IMR-90 (cell line): Measurements from ENCODE around the gene GLCE. TPM values are rescaled to one million over a fixed set of nuclear protein-coding genes. Genes with fewer than 3 reads are reported as not detected.

Experiments
- ATAC-seq: fragments of 200-7000 bp; cut with Tn5 transposase; 2 replicates; pipeline ENCODE4 v1.9.1; 2020; ENCODE audit warnings: low read depth, mild to moderate bottlenecking, moderate library complexity
- BruUV-seq: library from RNA; stranded (reverse); fragments of 400-500 nt; replicated peaks from 2 replicates; lab custom pipeline; 2021; lab: Mats Ljungman, UMichigan
- CTCF ChIA-PET: fragments of 300-600 bp; formaldehyde crosslinking; extraction: SDS; loops from one replicate; lab custom pipeline; 2021; ENCODE audit warnings: antibody characterized with exemption; lab: Yijun Ruan, JAX
- POLR2A ChIA-PET: fragments of 300-600 bp; sonication (Branson Sonifier 250); formaldehyde crosslinking; loops from one replicate; lab custom pipeline; 2022; ENCODE audit warnings: antibody characterized with exemption; ENCODE audit not compliant: unreplicated experiment; lab: Charles Lee
- DNase-seq: peaks from one replicate; pipeline ENCODE4 v3.0.0; 2013
- H2AFZ ChIP-seq: replicated peaks from 2 replicates; pipeline ENCODE3; 2013; ENCODE audit warnings: low read length, mild to moderate bottlenecking; ENCODE audit not compliant: poor library complexity
- H2AK5ac ChIP-seq: 2 replicates; pipeline ENCODE4 v1.6.1; 2013; ENCODE audit warnings: low read depth, low read length, inconsistent platforms
- H2AK9ac ChIP-seq: replicated peaks from 2 replicates; pipeline ENCODE3; 2013; ENCODE audit warnings: mild to moderate bottlenecking, low read depth, low read length, moderate library complexity; ENCODE audit not compliant: poor library complexity
- H2BK120ac ChIP-seq: 2 replicates; pipeline ENCODE4 v1.6.1; 2013; ENCODE audit warnings: low read depth, low read length, inconsistent platforms
- H2BK15ac ChIP-seq: 3 replicates; pipeline ENCODE4 v1.6.1; 2013; ENCODE audit warnings: low read depth, low read length, inconsistent platforms
- H2BK20ac ChIP-seq: 2 replicates; pipeline ENCODE4 v1.6.1; 2013; ENCODE audit warnings: low read depth, mild to moderate bottlenecking, inconsistent platforms, low read length, moderate library complexity
- H2BK5ac ChIP-seq: 2 replicates; pipeline ENCODE4 v1.6.1; 2013; ENCODE audit warnings: mild to moderate bottlenecking, low read depth, low read length, inconsistent platforms; ENCODE audit not compliant: poor library complexity, severe bottlenecking
- H3K14ac ChIP-seq: replicated peaks from 2 replicates; pipeline ENCODE4 v1.6.1; 2013; ENCODE audit warnings: low read depth, low read length, inconsistent platforms
- H3K18ac ChIP-seq: 2 replicates; pipeline ENCODE4 v1.6.1; 2013; ENCODE audit warnings: low read depth, low read length, control low read depth
- H3K23ac ChIP-seq: 2 replicates; pipeline ENCODE4 v1.6.1; 2013; ENCODE audit warnings: low read depth, low read length, inconsistent platforms
- H3K27ac ChIP-seq: 2 replicates; pipeline ENCODE4 v1.5.1; 2013; ENCODE audit warnings: mild to moderate bottlenecking, control low read depth, low read length; ENCODE audit not compliant: insufficient read depth
- H3K27me3 ChIP-seq: 2 replicates; pipeline ENCODE4 v1.6.1; 2013; ENCODE audit warnings: low read length; ENCODE audit not compliant: control insufficient read depth, insufficient read depth
- H3K36me3 ChIP-seq: 2 replicates; pipeline ENCODE4 v1.6.1; 2013; ENCODE audit warnings: low read length, mixed read lengths; ENCODE audit not compliant: control insufficient read depth, insufficient read depth
- H3K4ac ChIP-seq: 2 replicates; pipeline ENCODE4 v1.6.1; 2013; ENCODE audit warnings: low read depth, low read length, inconsistent platforms
- H3K4me1 ChIP-seq: 2 replicates; pipeline ENCODE4 v1.6.1; 2013; ENCODE audit warnings: low read length, mixed read lengths; ENCODE audit not compliant: control insufficient read depth, insufficient read depth
- H3K4me2 ChIP-seq: 2 replicates; pipeline ENCODE4 v1.6.1; 2013; ENCODE audit warnings: low read depth, mild to moderate bottlenecking, control low read depth, low read length, moderate library complexity
- H3K4me3 ChIP-seq: 2 replicates; pipeline ENCODE4 v1.5.1; 2013; ENCODE audit warnings: low read depth, mild to moderate bottlenecking, control low read depth, low read length, moderate library complexity; ENCODE audit not compliant: insufficient read depth
- H3K56ac ChIP-seq: 2 replicates; pipeline ENCODE4 v1.6.1; 2013; ENCODE audit warnings: low read length, inconsistent platforms; ENCODE audit not compliant: insufficient read depth; ENCODE audit errors: extremely low read depth
- H3K79me1 ChIP-seq, 2 experiments: 2 replicates each; pipeline ENCODE4 v1.6.1; 2013; ENCODE audit warnings: low read length in 2 of 2, inconsistent platforms in 1 of 2, low read depth in 1 of 2
- H3K9ac ChIP-seq: 2 replicates; pipeline ENCODE4 v1.6.1; 2013; ENCODE audit warnings: low read depth, low read length, control low read depth
- H3K9me1 ChIP-seq: 2 replicates; pipeline ENCODE4 v1.6.1; 2013; ENCODE audit warnings: low read length, inconsistent platforms; ENCODE audit not compliant: insufficient read depth
- H3K9me3 ChIP-seq: 2 replicates; pipeline ENCODE4 v1.6.1; 2013; ENCODE audit warnings: low read length; ENCODE audit not compliant: control insufficient read depth, insufficient read depth
- H4K20me1 ChIP-seq: 2 replicates; pipeline ENCODE4 v1.6.1; 2013; ENCODE audit warnings: low read length, inconsistent platforms; ENCODE audit not compliant: insufficient read depth
- H4K5ac ChIP-seq: 2 replicates; pipeline ENCODE4 v1.6.1; 2013; ENCODE audit warnings: mild to moderate bottlenecking, low read depth, low read length, control low read depth
- H4K8ac ChIP-seq, 2 experiments: 2 replicates each; pipeline ENCODE4 v1.6.1; 2013; ENCODE audit warnings: low read depth in 2 of 2, low read length in 2 of 2, control low read depth in 1 of 2, inconsistent platforms in 1 of 2
- H4K91ac ChIP-seq: 2 replicates; pipeline ENCODE4 v1.6.1; 2013; ENCODE audit warnings: low read depth, low read length, inconsistent platforms; ENCODE audit not compliant: insufficient read depth
- BHLHE40 ChIP-seq: fragments of 150-350 bp; IDR thresholded peaks from 2 replicates; pipeline ENCODE4 v1.6.1; 2016; ENCODE audit warnings: mild to moderate bottlenecking, low read depth, low read length
- FOS ChIP-seq: fragments of 150-350 bp; IDR thresholded peaks from 2 replicates; pipeline ENCODE4 v1.6.1; 2016; ENCODE audit warnings: low read depth, low read length
- MAFK ChIP-seq: IDR thresholded peaks from 2 replicates; pipeline ENCODE4 v1.6.1; 2012; ENCODE audit warnings: low read depth, low read length, improper control_type of control experiment
- POLR2A ChIP-seq: IDR thresholded peaks from 2 replicates; pipeline ENCODE4 v1.6.1; 2012; ENCODE audit warnings: mild to moderate bottlenecking, low read depth, low read length
- RAD21 ChIP-seq: IDR thresholded peaks from 2 replicates; pipeline ENCODE4 v1.6.1; 2012; ENCODE audit warnings: low read length, improper control_type of control experiment
- SMC3 ChIP-seq: fragments of 150-350 bp; IDR thresholded peaks from 2 replicates; pipeline ENCODE4 v1.6.1; 2016; ENCODE audit warnings: low read depth, mild to moderate bottlenecking, antibody characterized with exemption, low read length, moderate library complexity
- WGBS, 2 experiments: methylation state at CpG; one replicate each; pipeline versions ENCODE4 v1.1.5 to v1.1.7; 2013; ENCODE audit warnings: missing lambda C conversion rate in 2 of 2; ENCODE audit not compliant: insufficient read length in 1 of 2; ENCODE audit errors: extremely low coverage in 2 of 2; 5-methylcytosine and 5-hydroxymethylcytosine counted together
- dilution Hi-C: fragments of 300-500 bp; cut with HindIII; formaldehyde crosslinking; loops from one replicate; pipeline ENCODE4 v1.14.3; 2018; ENCODE audit warnings: low sequenced_read_pairs; ENCODE audit not compliant: unreplicated experiment
- in situ Hi-C: fragments of 300-500 bp; cut with MboI; formaldehyde crosslinking; loops from 3 replicates; pipeline ENCODE4 v1.14.3; 2019; ENCODE audit warnings: low sequenced_read_pairs, inconsistent platforms, mixed read lengths
- intact Hi-C: fragments of 100-400 bp; cut with micrococcal nuclease; formaldehyde crosslinking; loops from 2 replicates; pipeline ENCODE4 v1.10.0; 2022
- polyA plus RNA-seq, 3 experiments: library from polyadenylated mRNA; depleted of rRNA; stranded (reverse); fragments of >200 nt; gene quantifications; 2 replicates each; pipeline ENCODE4 v1.2.3, GENCODE V29; 2012; ENCODE audit warnings: low replicate concordance in 1 of 3
- total RNA-seq: library from RNA; depleted of rRNA; stranded (reverse); fragments of >200 nt; gene quantifications from 2 replicates; pipeline ENCODE4 v1.2.3, GENCODE V29; 2012

GLCE gene
- total and polyA plus RNA-seq, 2 of the 4 experiments (the other 2 are of a cell fraction): 15.3 to 29.6 TPM

DNA sequence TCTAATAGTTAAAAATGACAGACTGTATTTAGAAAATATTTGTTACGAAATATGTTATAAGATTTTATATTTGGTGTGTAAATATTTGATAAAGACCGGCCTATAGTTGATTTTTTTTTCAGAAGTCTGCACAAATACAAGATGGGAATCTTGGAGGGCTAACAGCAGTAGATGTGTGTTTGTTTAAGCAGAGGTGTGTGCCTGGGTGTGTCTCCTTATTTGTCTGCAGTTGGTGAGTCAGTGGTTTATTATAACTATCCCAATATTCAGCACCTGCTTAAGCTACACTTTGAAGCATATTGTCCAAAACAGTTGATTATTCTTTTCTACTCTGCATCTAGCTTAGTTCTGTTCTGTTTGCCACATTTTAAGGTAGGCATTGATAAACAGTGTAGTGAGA lies 12.4 kb downstream of the GLCE start:
- Histone ChIP-seq H3K79me1 (peaks cover 4 to 20% of the 10 kb centered on the region in 2 experiments), H3K27ac (no peak overlapping the region), H3K27me3 (no peaks in the 10 kb centered on the region), H4K5ac (no peak overlapping the region), H4K91ac (no peak overlapping the region), H2AK9ac (no peak overlapping the region), H3K9me1 (no peaks in the 10 kb centered on the region), H3K14ac (no peak overlapping the region), H3K18ac (no peak overlapping the region), H2BK120ac (no peak overlapping the region), H2BK20ac (no peak overlapping the region), H3K4me2 (no peak overlapping the region), H2AFZ (no peak overlapping the region), H2AK5ac (no peak overlapping the region), H2BK15ac (no peak overlapping the region), H4K8ac (no peak overlapping the region), H3K4ac (no peak overlapping the region), H3K36me3 (no peaks in the 10 kb centered on the region), H3K9me3 (no peaks in the 10 kb centered on the region), H3K4me3 (no peak overlapping the region), H2BK5ac (no peak overlapping the region), H3K9ac (no peak overlapping the region), H3K23ac (no peak overlapping the region), H4K20me1 (no peaks in the 10 kb centered on the region), H3K56ac (no peak overlapping the region), H3K4me1 (no peaks in the 10 kb centered on the region)
- BruUV-seq: no TSS peak
- in situ Hi-C loops (no loop called here), dilution Hi-C loops (no loop called here), intact Hi-C loops (no loop called here)
- ATAC-seq (no peak), DNase-seq (no peak)
- POLR2A ChIA-PET: no interaction called here
- CTCF ChIA-PET: no interaction called here
- TF ChIP-seq FOS (no peak), BHLHE40 (no peak), RAD21 (no peak), SMC3 (no peak), MAFK (no peak), POLR2A (no peak)
- 100% methylated on average over 2 of the region's 2 CpGs for WGBS, 2 experiments
